Ishikawa (cell line): ENCODE data around the gene GRIK5.

Experiments used
- CEBPB ChIP-seq: IDR thresholded peaks from 2 replicates; pipeline ENCODE4 v1.6.1; 2012
- CREB1 ChIP-seq: IDR thresholded peaks from 2 replicates; pipeline ENCODE4 v1.6.1; 2012; ENCODE audit warnings: low read depth
- EGR1 ChIP-seq: IDR thresholded peaks from 2 replicates; pipeline ENCODE4 v1.6.1; 2012
- EP300 ChIP-seq: IDR thresholded peaks from 2 replicates; pipeline ENCODE4 v1.6.1; 2012; ENCODE audit warnings: borderline replicate concordance
- FOXM1 ChIP-seq: IDR thresholded peaks from 2 replicates; pipeline ENCODE4 v1.6.1; 2012; ENCODE audit warnings: low read depth, borderline replicate concordance
- MAX ChIP-seq: IDR thresholded peaks from 2 replicates; pipeline ENCODE4 v1.6.1; 2012
- NFIC ChIP-seq: IDR thresholded peaks from 2 replicates; pipeline ENCODE4 v1.6.1; 2012
- RAD21 ChIP-seq: IDR thresholded peaks from 2 replicates; pipeline ENCODE4 v1.6.1; 2012; ENCODE audit warnings: low read depth
- REST ChIP-seq: IDR thresholded peaks from 2 replicates; pipeline ENCODE4 v1.6.1; 2012; ENCODE audit warnings: low read depth, mild to moderate bottlenecking
- TAF1 ChIP-seq: IDR thresholded peaks from 2 replicates; pipeline ENCODE4 v1.6.1; 2012; ENCODE audit warnings: low read depth, mild to moderate bottlenecking
- TCF12 ChIP-seq: IDR thresholded peaks from 2 replicates; pipeline ENCODE4 v1.6.1; 2012; ENCODE audit warnings: low read depth
- TEAD4 ChIP-seq: IDR thresholded peaks from 2 replicates; pipeline ENCODE4 v1.6.1; 2012
- USF1 ChIP-seq: IDR thresholded peaks from 2 replicates; pipeline ENCODE4 v1.6.1; 2012
- YY1 ChIP-seq: IDR thresholded peaks from 2 replicates; pipeline ENCODE4 v1.6.1; 2012; ENCODE audit warnings: low read depth
- ZBTB7A ChIP-seq: IDR thresholded peaks from 2 replicates; pipeline ENCODE4 v1.6.1; 2012; ENCODE audit warnings: low read depth

The GRIK5 gene

GRCh38 chr19:42010245-42011126 is 59.5 kb downstream of the GRIK5 start:
- TF ChIP-seq FOXM1 (no peak), MAX (no peak), TCF12 (no peak), CEBPB (no peak)

DNA sequence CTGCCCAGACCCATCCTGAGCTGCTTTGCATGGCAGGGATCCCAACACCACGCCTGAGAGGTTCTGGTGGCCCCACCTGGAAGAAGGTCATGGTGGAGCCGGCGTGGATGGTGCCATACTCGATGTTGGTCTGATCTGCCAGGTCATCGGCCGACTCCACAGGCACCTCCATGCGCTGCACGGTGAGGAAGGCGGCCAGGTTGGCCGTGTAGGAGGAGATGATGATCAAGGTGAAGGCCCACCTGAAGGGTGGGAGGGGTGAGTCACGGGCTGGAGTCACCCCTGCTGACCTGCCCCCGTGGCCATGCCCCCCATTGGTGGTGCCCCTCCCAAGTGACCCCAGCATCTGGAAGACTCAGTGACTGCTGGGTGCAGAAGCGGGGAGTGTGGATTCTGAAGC is 63.4 kb downstream of the GRIK5 start:
- TF ChIP-seq ZBTB7A (no peak), TCF12 (no peak), EGR1 (no peak), NFIC (no peak), CREB1 (no peak), EP300 (no peak), CEBPB (no peak), MAX (no peak), YY1 (no peak), FOXM1 (no peak), TEAD4 (no peak), USF1 (no peak)

GRCh38 chr19:42005504-42005903 is 64.5 kb downstream of the GRIK5 start:
- TF ChIP-seq YY1 (no peak), FOXM1 (no peak), ZBTB7A (no peak), TCF12 (no peak), EP300 (no peak), CREB1 (no peak), REST (no peak), RAD21 (no peak), NFIC (no peak), EGR1 (no peak), USF1 (no peak), TEAD4 (no peak), MAX (no peak), TAF1 (no peak), CEBPB (no peak)

DNA sequence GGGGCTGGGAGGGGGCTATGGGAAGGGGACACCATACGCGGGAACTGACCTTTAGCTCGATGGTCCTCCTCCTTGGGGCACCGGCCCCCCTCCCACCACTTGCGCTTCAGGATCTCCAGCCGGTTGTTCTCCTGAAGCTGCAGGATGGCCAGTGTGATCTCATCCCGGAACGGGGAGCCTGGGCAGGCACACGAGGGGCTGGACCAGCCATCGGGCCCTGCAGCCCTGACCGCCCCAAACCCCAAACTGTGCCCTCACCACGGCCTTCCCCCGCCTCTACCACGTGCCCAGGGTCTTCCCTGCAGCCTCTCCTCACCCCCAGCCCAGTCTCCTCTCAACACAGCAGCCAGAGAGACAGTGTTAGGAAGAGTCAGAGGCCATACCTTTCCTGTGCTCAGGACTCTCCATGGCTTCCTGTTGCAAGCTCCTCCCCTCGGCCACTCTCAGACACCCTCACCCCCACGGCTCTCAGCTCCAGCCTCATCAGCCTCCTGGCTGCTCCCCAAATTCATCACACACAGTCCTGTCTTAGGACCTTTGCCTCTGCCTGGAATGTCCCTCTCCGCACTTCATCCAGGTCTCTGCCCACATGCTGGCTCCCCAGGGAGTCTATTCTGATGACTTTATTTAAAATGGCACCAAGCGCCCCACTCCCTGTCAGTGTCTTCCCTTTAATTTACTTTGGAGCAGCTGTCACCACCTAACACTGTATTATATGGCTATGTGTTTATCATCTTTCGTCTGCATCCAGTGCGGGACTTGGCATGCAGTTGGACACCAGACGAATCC is 66.3 kb downstream of the GRIK5 start:
- no peak for TF ChIP-seq REST

DNA sequence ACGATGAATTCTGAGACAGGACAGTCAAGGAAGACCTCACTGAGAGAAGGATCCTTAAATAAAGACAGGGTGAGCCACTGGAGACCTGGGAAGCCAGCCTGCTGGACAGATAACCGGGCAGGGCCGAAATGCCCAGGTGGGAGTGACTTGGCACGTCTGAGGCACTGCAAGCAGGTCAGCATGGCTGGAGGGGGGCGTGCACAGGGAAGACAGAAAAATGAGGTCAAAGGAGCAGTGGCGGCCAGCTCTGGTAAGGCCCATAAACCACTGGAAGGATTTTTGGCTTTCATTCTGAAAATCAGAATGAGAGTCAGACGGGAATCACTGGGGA is 70.2 kb downstream of the GRIK5 start:
- TF ChIP-seq TCF12 (no peak), REST (no peak), TEAD4 (no peak), EGR1 (no peak), FOXM1 (no peak), RAD21 (no peak), CEBPB (no peak), ZBTB7A (no peak), EP300 (no peak), TAF1 (no peak), MAX (no peak)
